Heart left ventricle (tissue), 13 donors: ENCODE measurements around the gene ZNF212.

Experiments used
- POLR2A ChIP-seq, 2 donors: fragments of 450-650 bp; IDR thresholded peaks; one replicate each; pipeline ENCODE4 v1.6.1; 2017; ENCODE audit warnings: antibody characterized with exemption in 2 of 2, mild to moderate bottlenecking in 2 of 2, moderate library complexity in 2 of 2
- TF ChIP-seq, protein P1 (sequence below), 12 donors: fragments of 200-600 bp; sonication (generic) in 4 of 12; IDR thresholded peaks; one replicate each; pipeline versions ENCODE4 v1.5.0 to v1.8.0; 2018 to 2022; ENCODE audit warnings: antibody characterized with exemption in 12 of 12, mild to moderate bottlenecking in 5 of 12
- donor health status: ischemic (EF 13 %, LVEDD 7.1; RV severe dilation, severe dysfunction).
- donor health status: DM: no; HTN: yes; CAD: no.
- donor health status: DM: no; HTN: no; CAD: no.
- donor health status: ischemic (EF 25% LVEDD 6.9; RV normal size, moderate dysfunction).
- donor health status: ischemic (EF 25% LVEDD 5.7; RV mildly dilated, moderate dysfunction).
- donor health status: ischemic (EF 35%, LVEDD 5.7; RV mildly dilated, moderate dysfunction).
- donor health status: nonischemic (EF 11% LVEDD 7.7; RV severe dilation, severe dysfunction).
- donor health status: DM: yes; HTN: yes; CAD: no.
- donor health status: PGD.
- donor health status: ischemic (EF 29% LVEDD 5.4; RV normal size, mild dysfunction).
- donor health status: nonischemic (EF 23%, LVEDD 6.1; RV moderate dilation, normal function).

DNA sequence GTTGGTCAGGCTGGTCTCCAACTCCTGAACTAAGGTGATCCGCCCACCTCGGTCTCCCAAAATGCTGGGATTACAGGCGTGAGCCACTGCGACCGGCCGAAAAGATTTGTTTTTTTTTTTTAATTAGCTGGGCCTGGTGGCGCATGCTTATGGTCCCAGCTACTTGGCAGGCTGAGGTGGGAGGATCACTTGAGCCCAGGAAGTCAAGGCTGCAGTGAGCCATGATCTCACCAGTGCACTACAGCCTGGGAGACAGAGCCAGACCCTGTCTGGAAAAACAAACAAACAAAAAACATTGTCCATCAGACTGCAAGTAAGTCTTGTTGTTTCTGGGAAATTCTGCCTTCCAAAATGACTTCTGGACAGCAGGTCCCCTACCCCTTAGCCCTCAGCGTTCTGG lies 16.3 kb upstream of the ZNF212 start:
- no peak for TF ChIP-seq POLR2A (IDR thresholded peaks at IDR 0.05)
- TF ChIP-seq, protein P1, sequence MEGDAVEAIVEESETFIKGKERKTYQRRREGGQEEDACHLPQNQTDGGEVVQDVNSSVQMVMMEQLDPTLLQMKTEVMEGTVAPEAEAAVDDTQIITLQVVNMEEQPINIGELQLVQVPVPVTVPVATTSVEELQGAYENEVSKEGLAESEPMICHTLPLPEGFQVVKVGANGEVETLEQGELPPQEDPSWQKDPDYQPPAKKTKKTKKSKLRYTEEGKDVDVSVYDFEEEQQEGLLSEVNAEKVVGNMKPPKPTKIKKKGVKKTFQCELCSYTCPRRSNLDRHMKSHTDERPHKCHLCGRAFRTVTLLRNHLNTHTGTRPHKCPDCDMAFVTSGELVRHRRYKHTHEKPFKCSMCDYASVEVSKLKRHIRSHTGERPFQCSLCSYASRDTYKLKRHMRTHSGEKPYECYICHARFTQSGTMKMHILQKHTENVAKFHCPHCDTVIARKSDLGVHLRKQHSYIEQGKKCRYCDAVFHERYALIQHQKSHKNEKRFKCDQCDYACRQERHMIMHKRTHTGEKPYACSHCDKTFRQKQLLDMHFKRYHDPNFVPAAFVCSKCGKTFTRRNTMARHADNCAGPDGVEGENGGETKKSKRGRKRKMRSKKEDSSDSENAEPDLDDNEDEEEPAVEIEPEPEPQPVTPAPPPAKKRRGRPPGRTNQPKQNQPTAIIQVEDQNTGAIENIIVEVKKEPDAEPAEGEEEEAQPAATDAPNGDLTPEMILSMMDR (IDR thresholded peaks at IDR 0.05) = no peak
